ENCODE data around the gene PEX11A.

Gene PEX11A

DNA sequence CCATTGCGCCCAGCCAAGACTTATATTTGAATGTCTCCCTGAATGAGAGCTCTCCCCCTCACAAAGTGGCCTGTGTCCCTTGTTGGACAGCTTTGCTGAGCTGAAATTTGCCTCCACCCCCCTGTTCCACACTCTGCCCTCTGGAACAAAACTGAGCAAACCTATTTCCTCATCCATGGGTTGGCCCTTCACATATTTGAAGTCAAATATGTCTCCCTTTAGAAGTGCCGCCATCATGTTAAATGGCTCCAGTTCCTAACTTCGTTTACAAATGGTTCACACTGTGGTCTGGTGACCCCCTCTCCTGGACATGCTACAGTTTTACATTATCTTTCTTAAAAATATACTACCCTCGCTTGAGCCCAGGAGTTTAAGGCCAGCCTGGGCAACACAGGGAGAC lies 16.0 kb downstream of the PEX11A start:
- DNase-seq: no peak

DNA sequence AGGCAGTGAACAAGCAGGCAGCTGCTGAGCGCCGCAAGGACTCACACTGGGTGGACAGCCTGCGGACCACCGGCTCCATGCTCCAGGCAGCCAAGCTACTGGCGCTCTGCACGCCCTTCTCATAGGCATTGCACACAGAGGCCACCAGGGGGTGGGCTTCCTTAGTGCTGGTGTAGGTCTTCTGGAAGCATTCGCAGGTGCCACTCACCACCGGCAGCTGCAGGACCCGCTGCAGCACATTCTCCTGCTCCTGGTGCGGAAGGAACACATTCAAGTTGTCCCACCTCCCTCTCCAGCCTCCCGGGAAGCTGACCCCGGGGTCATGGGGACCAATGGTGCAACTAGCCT lies 17.4 kb downstream of the PEX11A start:
- no peak for DNase-seq

DNA sequence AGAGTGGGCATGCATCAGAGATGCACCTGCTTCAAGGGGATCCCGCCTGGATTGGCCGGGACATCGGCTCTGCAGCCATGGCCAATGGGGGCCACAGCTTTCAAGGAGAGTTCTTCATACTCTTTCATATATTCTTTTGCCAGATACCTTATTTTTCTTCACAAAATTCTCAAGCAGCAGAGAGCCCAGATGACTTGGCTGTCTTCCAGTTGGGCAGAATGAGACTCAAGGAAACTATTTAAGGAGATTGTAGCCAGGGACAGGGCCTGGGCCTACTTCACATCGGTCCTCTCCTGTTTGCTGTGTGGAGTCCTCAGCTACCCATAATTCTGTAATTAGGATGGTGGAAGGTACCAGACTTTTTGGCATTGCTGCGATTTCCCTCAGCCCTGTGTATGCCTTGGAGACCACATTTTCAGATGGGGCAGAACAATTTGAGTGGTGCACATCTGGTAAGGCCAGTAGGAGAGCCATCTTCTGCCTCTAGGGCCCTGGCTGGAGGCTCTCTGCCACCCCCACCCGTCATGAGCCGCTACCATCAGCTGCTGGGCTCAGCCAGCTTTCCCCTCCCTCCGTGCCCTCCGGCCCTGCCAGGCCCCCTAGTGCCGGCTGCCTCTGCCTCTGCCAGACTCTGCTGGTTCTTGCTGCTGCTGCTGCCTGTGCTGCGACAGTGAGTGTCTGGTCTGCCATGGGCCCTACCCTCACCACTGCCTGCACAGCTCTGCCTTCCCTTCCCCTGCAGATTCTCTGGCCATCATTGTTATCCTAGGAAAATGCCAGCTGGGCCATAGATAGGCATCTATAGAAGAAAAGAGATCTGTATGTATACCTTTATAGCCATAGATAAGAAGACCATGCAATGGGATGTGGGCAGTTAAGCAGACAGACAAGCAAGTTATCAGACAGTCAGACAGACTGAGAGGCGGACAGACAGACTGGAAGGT lies 18.1 kb downstream of the PEX11A start:
- no peak for DNase-seq

DNA sequence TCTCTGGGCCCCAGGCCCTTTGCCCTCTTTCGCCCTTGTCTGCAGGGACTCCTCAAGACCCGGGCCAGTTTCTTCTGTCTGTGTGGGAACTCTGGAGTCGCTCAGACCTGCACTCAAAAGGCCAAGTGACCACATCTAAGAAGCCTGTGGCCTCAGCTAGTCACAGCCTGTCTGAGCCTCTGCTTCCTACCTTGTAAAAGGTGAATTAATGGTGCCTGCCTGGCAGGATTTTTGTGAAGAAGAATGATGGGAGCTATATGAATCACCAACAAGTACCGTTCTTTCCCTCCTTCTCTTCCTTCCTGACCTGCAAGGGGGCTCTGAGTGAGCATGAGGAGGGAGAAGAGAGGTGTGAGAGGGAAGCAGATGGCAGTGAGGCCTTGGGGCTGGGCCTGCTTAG lies 18.9 kb downstream of the PEX11A start:
- DNase-seq: no peak

DNA sequence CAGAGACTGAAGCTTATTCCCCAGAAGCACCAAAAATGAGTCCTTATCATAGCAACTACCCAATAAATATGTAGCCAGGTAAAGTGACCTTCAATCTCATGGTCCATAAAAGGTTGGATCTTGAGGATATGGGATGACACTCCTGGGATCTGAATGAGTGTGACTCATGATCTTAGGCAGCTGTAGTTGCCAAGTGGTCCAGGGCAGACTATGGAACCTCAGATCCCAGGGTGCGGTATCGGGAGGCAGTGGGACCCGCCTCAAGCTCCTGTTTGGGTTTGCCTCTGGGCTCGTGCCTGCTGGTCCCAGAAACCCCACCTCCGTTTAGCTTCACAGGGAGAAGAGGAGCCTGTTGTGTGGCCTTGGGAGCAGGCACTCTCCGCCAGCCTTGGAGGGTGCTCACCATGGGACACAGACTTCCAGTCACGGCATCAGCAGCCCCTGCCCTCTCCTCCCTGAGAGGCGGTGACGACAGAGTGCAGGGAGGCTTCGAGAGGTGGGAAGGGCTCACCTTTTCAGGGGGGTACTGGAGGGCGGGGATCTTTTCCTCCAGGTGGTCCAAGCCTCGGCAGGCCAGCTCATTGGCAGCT lies 19.5 kb downstream of the PEX11A start:
- DNase-seq: no peak

DNA sequence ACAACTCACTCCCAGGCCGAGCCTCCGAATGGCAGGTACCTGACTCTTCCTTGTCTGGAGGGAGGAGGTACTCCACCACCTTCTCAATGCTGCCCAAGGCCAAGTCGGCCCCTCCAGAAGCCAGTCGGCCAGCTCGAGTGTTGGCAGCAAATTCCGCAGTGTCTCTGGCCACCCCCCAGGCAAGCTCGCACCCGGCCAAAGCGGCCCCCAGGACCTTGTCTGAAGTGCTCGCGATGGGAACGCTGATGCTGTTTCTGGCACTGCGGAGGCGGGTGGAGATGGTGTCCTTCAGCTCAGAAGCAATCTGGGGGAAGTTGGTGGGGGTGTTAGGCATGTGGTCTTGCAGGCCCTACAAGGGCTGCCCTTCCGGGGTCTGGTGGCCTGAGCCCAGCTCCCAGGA lies 20.6 kb downstream of the PEX11A start:
- no peak for DNase-seq

DNA sequence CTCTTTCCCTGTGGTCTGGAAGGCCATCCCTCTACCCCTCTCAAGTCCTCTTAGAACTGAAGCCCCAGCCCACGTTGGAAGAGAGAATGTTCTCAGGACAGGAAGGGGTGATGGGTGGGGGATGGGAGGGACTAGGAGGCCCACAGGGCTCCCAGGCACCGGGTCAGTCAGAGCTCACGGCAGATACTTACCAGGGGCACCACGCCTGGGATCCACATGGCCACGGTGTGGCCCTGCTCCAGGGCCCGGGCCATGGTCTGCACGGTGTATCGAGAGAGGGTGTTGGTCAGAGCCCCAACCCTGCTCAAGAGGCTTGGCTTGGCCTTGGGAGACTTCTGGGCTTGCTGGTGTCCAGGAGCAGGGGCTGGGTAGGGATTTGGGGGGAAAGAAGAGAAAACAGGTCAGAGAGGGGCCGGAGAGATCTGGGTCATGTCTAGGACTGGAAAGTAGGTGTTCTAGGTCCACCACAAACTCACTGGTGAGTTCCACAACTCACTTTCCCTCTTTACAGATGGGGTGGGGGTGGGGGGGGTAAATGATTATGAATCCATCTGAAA lies 21.2 kb downstream of the PEX11A start:
- no peak for DNase-seq

DNA sequence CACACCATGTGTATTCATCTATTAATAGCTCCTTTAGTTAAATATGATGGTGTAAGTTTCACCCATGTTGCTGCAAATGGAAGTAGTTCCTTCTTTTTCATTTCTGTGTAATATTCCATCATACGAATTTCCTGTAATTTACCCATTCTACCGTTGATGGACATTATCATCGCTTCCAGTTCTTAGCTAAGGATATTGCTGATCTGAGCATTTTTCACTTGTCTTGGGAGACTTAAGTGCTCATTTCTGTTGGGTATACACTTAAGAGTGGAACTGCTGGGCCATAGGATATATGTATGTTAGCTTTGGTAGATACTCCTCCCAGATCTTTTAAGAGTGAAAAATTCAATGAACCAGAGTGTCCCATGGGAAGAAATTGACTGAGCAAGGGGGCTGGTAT lies 22.4 kb downstream of the PEX11A start:
- DNase-seq: no peak

DNA sequence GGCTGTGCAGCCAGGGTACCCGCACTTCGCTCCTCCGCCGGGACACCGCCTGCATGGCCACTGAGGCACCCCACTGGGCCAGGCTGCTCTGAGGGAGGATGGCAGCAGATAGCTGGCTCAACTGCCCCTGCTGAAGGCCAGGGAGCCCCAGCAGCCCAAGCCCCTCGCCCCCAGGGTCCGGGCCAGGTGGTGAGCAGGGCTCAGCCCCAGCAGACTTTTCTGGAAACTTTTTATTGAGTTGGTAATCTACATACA lies 22.9 kb downstream of the PEX11A start:
- no peak for DNase-seq

DNA sequence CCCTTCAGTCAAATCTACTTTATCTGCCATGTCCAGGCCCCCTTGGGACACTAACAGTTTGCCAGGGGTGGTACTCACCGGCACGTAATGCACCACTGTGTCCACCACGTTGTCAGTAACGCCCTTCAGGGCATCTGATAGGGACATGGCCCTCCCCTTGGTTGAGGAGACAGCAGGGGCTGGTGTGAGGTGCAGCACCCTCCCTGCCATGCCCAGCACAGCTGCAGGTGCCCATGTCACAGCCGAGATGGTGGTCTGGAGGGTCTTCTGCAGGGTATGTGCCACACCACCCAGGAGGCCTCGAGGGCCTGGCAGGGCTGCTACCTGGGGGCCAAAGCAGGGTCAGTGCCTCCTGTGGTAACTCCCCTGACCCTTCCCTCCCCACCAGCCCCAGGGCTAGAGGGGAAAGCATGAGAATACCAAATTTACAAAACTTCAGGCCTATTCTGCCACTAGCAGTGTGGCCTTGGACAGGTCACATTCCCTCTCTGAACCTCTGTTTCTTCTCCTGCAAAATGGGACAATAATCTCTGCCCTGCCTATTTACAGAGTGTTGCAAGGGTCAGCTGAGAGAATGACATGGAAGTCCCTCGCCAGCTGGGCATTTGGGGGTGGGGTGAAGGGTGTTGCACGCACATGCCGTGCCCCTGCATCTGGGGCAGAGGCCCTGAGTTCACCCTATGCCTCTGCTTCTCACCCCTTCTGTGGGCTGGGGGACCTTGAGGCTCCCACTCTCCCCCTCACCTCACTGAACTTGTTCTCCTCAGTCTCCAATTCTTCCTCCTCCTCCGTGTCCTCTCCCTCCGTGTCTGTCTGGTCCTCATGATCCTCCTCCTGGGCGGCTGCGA lies 23.5 kb downstream of the PEX11A start:
- no peak for DNase-seq

DNA sequence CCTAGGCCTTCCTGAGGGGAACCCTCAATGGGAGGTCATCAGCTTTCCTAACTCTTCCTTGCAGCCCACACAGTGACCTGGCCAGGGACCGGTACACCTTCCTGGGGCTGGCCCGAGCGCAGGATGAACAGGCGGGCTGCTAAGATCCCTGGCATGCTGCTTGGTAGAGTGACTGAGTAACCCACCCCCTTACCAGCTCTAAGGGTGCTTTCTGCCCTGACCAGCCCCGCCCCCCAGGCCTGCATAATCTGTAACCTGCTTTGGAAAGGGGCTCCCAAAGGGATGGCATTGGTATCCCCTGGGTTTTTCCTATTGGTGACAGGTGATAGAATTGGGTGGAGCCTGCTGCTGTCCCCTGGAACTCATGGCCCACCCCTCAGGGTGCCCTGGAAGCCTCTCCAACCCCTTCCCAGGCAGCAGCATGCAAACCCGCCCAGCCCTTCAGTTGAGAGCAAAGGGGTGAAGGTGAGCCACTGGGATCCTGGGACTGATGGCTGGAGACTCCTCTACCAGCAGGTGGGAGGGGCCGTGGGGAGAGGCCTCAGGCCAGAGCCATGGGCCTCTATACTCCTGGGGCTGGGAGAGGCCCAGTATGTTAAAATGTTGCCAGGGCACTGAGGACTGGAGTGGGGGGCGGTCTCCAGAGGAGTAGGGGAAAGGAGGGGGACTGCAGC lies 24.2 kb downstream of the PEX11A start:
- DNase-seq: no peak

DNA sequence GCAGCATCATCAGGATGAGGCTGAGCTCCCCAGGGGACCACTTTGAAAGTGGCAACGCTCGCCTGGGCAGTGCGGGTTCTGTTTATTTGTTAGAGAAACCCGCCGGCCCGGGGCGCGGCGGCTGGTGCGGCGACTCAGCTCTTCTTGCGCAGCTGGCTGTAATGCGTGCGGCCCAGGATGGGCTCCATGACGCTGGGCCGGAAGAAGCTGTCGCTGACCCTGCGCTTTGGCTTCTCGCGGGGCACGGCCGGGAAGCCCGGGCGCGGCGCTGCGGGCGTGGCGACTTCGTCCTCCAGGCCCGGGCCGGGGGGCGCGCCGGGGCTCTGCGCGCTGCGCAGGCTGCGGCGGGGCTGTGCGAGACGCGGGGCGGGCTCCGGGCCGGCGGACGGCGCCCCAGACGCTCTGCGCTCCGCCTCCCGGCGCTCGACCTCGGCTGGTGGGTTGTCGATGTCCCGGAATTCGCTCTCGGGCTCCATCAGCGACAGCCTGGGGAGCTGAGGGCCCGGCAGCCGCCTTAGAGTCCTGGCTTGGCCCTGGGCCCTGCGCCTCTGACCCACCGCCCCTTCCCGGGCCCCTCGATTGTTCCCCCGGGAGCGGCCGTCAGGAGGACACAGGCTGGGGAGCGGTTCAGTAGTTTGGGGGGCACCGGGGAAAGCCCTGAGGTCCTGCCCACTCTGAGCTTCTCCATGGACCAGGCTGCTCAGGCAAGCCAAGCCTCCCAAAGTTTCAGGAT lies 24.9 kb downstream of the PEX11A start:
- DNase-seq: no peak

DNA sequence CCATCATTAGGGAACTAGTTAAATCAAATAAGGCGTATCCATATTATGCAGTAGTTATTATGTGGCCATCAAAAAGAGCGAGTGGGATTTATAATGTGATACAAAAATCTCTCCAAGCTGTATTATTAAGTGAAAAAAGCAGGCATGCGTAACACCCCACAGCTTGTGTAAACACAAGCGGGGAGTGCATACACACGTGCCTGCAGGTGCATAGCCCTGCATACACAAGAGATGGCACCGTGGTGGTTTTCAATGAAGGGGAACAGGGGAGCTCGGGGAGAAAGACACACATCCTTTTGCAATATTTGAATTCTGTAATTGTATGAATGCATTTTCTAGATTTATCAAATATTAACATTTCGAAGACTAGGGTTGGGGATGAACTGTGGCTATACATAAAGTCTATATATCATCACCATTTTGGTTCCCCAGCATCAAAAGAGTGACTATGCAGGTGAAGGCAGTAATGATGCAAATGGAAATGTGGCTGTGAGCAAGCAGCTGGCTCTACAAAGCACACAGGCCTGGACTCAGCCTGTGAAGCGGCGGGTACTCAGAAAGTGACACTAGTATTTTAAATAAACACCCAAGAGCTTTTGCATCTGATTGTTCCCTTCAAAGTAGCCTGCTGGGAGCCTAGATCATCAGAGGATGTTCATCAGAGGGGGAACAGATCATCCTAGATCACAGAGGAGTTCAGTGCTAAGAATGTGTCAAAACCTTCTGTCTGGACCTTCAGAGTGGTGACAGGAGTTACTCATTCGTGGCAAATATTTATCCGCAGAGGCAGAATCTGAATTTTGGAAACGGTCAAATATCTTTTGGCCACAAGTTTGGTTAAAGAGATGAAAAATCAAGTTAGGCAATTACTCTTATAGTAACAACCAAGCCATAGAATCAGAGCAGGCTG lies 25.9 kb downstream of the PEX11A start:
- no peak for DNase-seq

DNA sequence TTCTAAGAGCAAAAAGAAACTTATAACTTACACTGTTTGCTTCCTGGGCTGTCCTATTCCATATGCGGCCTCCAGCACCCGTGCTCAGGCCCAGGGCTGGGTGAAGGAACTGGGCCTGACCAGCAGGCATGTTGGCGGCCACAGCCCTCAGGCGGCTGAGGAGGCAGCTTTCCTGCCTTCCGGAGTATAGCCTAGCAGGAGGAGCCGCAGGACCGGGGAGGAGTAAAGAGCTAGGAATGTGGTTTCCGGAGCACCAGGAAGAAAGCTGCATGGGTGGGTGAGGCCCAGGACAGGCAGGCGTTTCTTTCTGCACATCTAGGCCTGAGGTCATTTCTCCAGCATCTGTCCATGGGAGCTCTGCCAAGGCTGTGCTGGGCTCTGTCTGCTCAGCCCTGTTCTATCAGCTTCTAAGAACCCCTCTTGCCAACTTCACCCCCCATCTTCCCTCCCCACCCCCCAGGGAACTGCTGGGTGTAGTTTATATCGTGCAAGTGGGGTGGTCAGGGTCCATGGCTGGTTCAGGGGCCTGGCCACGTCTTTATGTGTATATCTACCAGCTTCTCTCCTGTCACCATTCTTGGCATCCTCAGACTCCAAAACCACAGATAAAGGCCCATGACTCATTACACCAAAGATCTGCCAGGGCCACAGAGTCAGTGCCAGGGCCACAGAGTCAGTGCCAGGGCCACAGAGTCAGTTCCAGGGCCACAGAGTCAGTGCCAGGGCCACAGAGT lies 27.5 kb downstream of the PEX11A start:
- no peak for DNase-seq

DNA sequence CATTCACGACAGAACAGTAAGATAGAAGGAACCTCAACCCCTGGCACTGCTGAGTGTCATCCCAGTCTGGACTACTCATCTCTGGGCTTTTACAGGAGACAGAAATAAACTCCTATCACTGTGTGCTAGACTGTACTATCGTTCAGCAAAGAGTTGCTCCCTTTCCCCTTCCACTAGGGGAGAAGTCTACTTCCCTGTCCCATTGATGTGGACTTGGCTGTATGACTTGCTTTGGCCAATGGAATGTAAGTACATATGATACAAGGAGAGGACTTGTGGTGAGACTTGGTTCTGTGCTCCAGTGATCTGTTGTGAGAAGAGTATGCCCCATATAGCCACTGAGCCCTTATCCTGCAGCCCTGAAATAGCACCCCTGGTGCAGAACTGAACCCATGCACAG lies 30.0 kb downstream of the PEX11A start:
- DNase-seq: no peak

DNA sequence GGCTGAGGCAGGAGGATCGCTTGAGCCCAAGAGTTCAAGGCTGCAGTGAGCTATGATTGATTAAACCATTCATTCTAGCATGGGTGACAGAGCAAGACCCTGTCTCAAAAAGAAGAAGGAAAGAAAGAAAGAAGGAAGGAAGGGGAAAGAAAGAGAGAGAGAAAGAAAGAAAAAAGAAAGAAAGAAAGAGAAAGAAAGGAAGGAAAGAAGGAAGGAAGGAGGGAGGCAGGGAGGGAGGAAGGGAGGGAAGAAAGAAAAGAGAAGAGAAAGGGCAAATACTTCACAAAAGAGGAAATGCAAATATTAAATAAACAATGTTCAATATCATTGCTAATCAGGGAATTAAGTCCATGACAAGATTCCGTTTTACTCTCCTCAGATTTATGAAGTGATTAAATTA lies 31.3 kb downstream of the PEX11A start:
- no peak for DNase-seq

DNA sequence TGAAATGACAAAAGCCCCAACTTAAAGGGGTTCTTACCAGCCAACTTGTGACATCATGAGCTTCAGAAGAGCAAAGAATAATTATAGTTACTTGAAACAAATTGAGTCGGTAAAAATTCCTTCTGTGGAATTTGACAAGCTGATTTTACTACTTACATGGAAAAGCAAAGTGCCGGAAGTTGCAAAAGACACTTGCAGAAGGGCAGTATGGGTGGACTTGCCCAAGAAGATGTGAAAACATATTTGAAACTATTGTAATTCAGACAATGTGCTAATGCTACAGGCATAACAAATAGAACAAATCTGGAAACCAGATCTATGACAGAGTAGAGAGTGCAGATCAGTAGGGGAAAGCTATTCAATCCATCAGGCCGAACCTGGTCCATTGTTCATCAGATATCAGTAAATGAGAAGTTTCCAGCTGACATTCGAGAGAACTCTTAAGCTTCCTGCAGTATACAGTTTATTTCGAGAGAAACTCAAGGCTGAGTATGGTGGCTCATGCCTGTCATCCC lies 32.8 kb downstream of the PEX11A start:
- no peak for DNase-seq

DNA sequence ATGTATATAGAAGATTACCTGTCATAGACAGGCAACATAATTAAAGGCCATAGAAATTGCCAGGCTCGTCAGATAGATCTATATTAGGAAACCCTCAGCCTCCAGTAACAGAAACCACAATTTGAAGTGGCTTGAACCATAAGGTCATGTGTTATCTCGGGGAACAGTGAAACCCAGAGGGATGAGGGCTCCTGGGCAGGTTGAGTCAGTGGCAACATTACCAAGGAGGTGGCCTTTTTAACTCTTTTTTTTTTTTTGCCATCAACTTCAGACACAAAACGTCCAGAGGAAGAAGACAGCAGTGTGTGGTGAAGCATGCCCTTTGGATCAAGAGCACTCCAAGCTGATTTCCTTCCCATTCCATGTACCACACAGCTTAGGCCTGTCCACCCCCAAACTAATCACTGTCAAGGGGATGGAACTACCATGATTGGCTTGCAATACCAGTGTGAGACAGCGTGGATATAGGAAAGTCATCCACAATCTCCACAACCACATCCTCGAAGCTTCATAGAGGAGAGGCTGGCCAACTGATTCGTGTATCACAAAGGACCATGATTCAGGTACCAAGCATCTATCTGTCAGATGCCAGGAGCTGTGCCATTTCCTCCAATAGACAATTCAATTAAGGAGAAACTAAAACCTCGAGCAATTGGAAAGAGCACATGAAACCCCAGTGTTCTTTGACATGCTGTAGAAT lies 34.3 kb downstream of the PEX11A start:
- no peak for DNase-seq

Measured in activated CD4-positive, alpha-beta T cell treated with anti-CD3 and anti-CD28 coated beads, Interleukin-2, amount 50 U/mL, for 1 hour (primary cell).